Nephron (organoid): ENCODE data around the gene GNPTAB.

ENCODE experiments used
- H3K27ac Mint-ChIP-seq, 3 experiments: 2 replicates each; pipeline ENCODE4 v1.8.0; 2020; ENCODE audit warnings: mixed read lengths in 3 of 3, mild to moderate bottlenecking in 2 of 3, moderate library complexity in 1 of 3
- H3K27me3 Mint-ChIP-seq: 2 replicates; pipeline ENCODE4 v1.8.0; 2021; ENCODE audit warnings: low read depth, mild to moderate bottlenecking, moderate library complexity, mixed read lengths
- H3K36me3 Mint-ChIP-seq: 2 replicates; pipeline ENCODE4 v1.8.0; 2020; ENCODE audit warnings: low read depth, mixed read lengths
- H3K4me1 Mint-ChIP-seq: 2 replicates; pipeline ENCODE4 v1.8.0; 2020; ENCODE audit warnings: mixed read lengths
- H3K4me3 Mint-ChIP-seq, 3 experiments: 2 replicates each; pipeline ENCODE4 v1.8.0; 2020; ENCODE audit warnings: mild to moderate bottlenecking in 3 of 3, mixed read lengths in 3 of 3, moderate library complexity in 2 of 3
- H3K9me3 Mint-ChIP-seq: 2 replicates; pipeline ENCODE4 v1.8.0; 2020; ENCODE audit warnings: mixed read lengths
- TF ChIP-seq, protein P1 (sequence below), 3 experiments: fragments of 200-600 bp; sonication (generic); IDR thresholded peaks; one replicate each; pipeline ENCODE4 v1.5.0; 2021; ENCODE audit warnings: antibody characterized with exemption in 3 of 3; ENCODE audit not compliant: unreplicated experiment in 3 of 3

Gene GNPTAB

DNA sequence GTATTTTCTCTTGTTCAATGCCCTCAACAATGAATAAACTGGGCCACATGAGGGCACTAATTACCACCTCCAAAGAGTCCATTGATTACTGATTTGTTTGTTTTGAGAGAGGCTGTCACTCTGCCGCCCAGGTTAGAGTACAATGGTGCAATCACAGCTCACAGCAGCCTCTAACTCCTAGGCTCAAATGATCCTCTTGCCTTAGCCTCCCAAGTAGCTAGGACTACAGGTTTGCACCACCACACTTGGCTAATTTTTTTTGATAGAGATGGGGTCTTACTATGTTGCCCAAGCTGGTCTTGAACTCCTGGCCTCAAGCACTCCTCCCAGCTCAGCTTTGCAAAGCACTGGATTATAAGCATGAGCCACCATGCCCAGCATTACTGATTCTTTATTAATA is 63.2 kb downstream of the GNPTAB start:
- Mint-ChIP-seq H3K27ac (no peak overlapping the region), H3K36me3 (peaks cover 17% of the 10 kb centered on the region), H3K9me3 (no peaks in the 10 kb centered on the region), H3K4me1 (peaks cover 11% of the 10 kb centered on the region), H3K4me3 (no peak overlapping the region), H3K27me3 (no peaks in the 10 kb centered on the region)
- TF ChIP-seq, protein P1, sequence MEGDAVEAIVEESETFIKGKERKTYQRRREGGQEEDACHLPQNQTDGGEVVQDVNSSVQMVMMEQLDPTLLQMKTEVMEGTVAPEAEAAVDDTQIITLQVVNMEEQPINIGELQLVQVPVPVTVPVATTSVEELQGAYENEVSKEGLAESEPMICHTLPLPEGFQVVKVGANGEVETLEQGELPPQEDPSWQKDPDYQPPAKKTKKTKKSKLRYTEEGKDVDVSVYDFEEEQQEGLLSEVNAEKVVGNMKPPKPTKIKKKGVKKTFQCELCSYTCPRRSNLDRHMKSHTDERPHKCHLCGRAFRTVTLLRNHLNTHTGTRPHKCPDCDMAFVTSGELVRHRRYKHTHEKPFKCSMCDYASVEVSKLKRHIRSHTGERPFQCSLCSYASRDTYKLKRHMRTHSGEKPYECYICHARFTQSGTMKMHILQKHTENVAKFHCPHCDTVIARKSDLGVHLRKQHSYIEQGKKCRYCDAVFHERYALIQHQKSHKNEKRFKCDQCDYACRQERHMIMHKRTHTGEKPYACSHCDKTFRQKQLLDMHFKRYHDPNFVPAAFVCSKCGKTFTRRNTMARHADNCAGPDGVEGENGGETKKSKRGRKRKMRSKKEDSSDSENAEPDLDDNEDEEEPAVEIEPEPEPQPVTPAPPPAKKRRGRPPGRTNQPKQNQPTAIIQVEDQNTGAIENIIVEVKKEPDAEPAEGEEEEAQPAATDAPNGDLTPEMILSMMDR (IDR thresholded peaks at IDR 0.05; ENCODE audit: unreplicated experiment in 3 of 3) = no peak

DNA sequence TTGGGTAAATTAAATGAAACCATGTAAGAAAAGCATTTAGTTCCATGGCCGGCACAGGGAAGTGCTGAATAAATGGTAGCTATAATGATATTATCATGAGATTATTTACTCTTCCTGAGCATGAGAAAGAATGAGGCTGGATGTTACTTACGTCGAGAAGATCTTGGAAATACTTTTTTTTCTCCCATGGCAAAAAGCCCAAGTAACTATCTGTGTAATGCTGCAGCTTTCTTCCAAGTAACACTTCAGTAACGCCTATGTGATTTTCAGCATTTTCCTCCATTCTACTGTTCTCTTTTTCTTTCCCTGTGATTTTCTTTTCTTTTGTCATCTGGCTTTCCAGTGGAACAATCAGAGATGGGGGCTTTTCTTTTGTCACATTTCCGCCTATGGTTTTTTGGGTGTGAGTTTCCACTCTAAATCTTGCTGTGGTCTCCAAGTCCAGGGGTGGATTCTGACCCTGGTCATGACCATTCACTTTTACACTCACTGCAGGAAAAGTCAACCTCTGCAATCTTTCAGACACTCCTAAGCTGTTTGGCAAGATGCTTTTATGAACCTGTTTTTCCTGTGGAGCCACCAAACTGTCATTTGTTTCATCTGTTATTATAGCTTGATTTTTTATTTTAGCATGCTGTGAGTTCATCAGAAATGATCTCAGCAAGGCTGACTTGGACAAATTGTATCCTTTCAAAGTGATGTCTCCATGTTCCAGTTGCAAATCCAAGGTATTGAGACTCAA is 66.5 kb downstream of the GNPTAB start:
- Mint-ChIP-seq H3K4me3 (no peak overlapping the region), H3K36me3 (peaks cover 18% of the 10 kb centered on the region), H3K27me3 (no peaks in the 10 kb centered on the region), H3K9me3 (no peaks in the 10 kb centered on the region), H3K4me1 (peaks cover 11% of the 10 kb centered on the region), H3K27ac (no peak overlapping the region)
- TF ChIP-seq, protein P1 (IDR thresholded peaks at IDR 0.05; ENCODE audit: unreplicated experiment in 3 of 3) = no peak

- Mint-ChIP-seq H3K36me3 (peaks cover 23% of the 10 kb centered on the region), H3K27ac (no peak overlapping the region), H3K4me1 (peaks cover 11% of the 10 kb centered on the region), H3K4me3 (no peak overlapping the region), H3K9me3 (no peaks in the 10 kb centered on the region), H3K27me3 (no peaks in the 10 kb centered on the region)
- TF ChIP-seq, protein P1 (IDR thresholded peaks at IDR 0.05; ENCODE audit: unreplicated experiment in 3 of 3) = no peak
These were observed 67.4 kb downstream of the GNPTAB start for GRCh38 chr12:101763246-101763931.

DNA sequence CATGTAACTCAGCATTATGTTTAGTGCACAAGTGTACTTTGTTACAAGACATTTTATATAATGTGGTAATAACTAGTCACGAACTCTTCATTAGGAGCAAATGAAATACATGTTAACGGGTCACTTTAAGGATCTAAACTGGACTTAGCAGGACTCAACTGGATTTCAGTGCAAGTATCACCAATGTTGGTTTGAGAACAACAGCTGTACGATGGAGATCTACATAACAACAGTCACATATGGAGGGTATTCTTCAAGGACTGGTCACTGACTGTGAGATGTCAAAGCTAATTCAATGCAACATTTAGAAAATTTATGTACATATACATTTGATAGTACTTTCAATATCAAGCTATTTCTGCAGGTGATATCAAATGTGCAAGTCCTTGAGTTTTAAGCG is 69.0 kb downstream of the GNPTAB start:
- H3K4me1 Mint-ChIP-seq = peaks cover 14% of the 10 kb centered on the region
- no peak overlapping the region for H3K27ac Mint-ChIP-seq
- H3K9me3 Mint-ChIP-seq = no peaks in the 10 kb centered on the region
- H3K4me3 Mint-ChIP-seq = no peak overlapping the region
- no peaks in the 10 kb centered on the region for H3K27me3 Mint-ChIP-seq
- H3K36me3 Mint-ChIP-seq = peaks cover 22% of the 10 kb centered on the region
- TF ChIP-seq, protein P1 (IDR thresholded peaks at IDR 0.05; ENCODE audit: unreplicated experiment in 3 of 3) = no peak

DNA sequence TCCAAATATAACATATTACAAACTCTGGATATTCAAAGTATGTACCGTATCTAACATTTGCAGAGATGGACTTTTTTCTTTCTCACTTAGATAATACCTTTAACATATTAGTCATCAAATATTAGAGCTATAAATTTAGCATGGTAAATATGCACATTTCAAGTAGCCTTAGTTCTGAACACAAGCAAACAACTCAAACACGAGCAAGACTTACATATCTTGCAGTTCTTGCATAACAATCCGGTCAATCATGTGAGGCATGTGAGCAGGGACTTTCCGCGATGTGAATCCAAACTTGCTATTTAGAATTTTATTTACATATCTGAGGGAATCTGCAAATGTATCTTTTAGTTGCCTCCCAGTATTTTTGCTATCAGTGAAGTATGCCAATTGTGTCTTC is 69.4 kb downstream of the GNPTAB start:
- TF ChIP-seq, protein P1 (IDR thresholded peaks at IDR 0.05; ENCODE audit: unreplicated experiment in 3 of 3) = no peak
- peaks cover 15% of the 10 kb centered on the region for H3K4me1 Mint-ChIP-seq
- H3K9me3 Mint-ChIP-seq = no peaks in the 10 kb centered on the region
- no peak overlapping the region for H3K27ac Mint-ChIP-seq
- peaks cover 23% of the 10 kb centered on the region for H3K36me3 Mint-ChIP-seq
- H3K4me3 Mint-ChIP-seq = no peak overlapping the region
- no peaks in the 10 kb centered on the region for H3K27me3 Mint-ChIP-seq
